HG03064 (cell line): ENCODE data around the gene TASL.
A peak's percentile ranks its signal among the peaks of the same experiment; 100 is the strongest.
"Not testable (repeated sequence)": the region's sequence is repeated elsewhere in the genome, so short reads cannot be mapped to it uniquely, and the experiment has no call there.

Source experiments
- ATAC-seq: cut with Tn5 transposase; IDR thresholded peaks from one replicate; pipeline ENCODE4 v1.9.1; 2021; ENCODE audit warnings: low read depth; ENCODE audit not compliant: unreplicated experiment

The TASL gene

GRCh38 chrX:30577362-30577991, at the start of gene TASL:
Gene TASL, minus strand, starts transcription at chrX:30577766. Its CDS starts 17,411 bp downstream, at chrX:30560355.
- peak; percentile 79 for ATAC-seq

- ATAC-seq = no peak
Measured at GRCh38 chrX:30626402-30626801, 48.8 kb upstream of the TASL start.

GRCh38 chrX:30622361-30622760, 44.8 kb upstream of the TASL start:
- no peak for ATAC-seq

GRCh38 chrX:30620980-30621618, 43.5 kb upstream of the TASL start:
- no peak for ATAC-seq

- no peak for ATAC-seq
Measured at GRCh38 chrX:30620125-30620524, 42.6 kb upstream of the TASL start.

- no peak for ATAC-seq
Measured at GRCh38 chrX:30618160-30618765, 40.7 kb upstream of the TASL start.

GRCh38 chrX:30615229-30615628, 37.7 kb upstream of the TASL start:
- ATAC-seq = no peak

DNA sequence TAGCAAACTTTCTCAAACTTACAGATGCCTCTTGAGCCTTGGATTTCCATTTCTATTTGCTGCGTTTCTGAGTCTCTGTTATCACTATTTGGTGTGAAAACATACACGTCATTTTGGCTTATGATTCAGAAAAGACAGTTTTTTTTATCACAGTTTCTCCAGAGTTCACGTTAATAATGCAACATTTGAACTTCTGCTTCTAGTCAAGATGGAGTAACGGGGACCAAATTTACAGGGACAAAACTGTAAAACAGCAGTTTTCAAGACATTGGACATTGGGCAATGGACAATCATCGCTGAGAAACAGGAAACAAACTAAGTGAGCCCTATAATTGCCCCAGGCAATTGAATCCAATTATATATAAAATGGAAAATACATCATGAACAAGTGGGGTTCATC, 36.2 kb upstream of the TASL start:
- ATAC-seq = no peak

DNA sequence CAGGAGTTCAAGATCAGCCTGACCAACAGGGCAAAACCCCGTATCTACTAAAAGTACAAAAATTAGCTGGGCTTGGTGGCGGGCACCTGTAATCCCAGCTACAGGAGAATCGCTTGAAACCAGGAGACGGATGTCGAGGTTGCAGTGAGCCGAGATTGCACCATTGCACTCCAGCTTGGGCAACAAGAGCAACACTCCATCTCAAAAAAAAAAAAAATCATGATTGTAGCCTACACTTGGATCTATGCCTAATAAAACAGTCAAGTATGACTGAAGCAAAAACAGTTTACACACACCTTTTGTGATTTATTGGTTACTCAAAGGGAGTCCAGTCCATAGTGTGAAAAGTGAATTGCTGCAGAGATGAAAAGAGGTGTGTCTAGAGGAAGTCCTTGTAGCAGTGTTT, 34.7 kb upstream of the TASL start:
- ATAC-seq = no peak

DNA sequence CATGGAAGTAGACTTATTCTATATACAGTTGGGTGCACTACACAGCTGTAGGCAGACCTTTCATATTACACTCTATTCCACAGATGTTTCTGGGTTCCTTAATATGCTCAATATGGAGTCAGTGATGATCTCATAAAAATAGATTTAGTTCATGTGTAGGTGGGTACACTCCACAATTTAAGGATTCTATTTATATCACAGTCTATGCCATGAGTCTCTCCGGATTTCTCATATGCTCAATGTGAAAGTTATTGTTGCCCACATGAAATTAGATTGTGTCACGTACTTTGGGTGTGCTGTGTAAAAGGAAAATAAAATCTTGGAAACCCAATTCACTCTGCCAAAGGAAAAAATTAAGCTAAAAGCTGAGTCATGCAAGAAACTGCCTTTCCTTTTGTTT, 32.5 kb upstream of the TASL start:
- no peak for ATAC-seq

GRCh38 chrX:30607155-30607554, 29.6 kb upstream of the TASL start:
- ATAC-seq = no peak

GRCh38 chrX:30600269-30601176, 23.0 kb upstream of the TASL start:
- not testable (repeated sequence) for ATAC-seq

- peak; percentile 61 for ATAC-seq
Measured at GRCh38 chrX:30597216-30598012, 19.8 kb upstream of the TASL start.

- peak; percentile 46 for ATAC-seq
Measured at GRCh38 chrX:30593440-30594200, 16.1 kb upstream of the TASL start.

- no peak for ATAC-seq
Measured at GRCh38 chrX:30592831-30593230, 15.3 kb upstream of the TASL start.

- no peak for ATAC-seq
Measured at GRCh38 chrX:30590368-30590767, 12.8 kb upstream of the TASL start.

- ATAC-seq = no peak
Measured at GRCh38 chrX:30589146-30589888, 11.8 kb upstream of the TASL start.

DNA sequence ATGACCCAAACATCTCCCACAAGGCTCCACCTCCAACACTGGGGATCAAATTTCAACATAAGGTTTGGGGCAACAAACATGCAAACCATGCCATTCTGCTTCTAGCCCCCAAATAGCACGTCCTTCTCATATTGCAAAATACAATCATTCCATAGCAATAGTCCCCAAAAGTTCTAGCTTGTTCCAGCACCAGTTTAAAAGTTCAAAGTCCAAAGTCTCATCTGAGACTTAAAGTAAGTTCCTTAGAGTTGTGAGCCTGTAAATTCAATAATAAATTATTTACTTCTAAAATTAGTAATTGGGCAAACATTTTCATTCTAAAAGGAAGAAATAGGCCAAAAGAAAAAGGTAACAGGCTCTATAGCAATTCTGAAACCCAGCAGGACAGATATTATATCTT, 8.9 kb upstream of the TASL start:
- ATAC-seq = no peak

DNA sequence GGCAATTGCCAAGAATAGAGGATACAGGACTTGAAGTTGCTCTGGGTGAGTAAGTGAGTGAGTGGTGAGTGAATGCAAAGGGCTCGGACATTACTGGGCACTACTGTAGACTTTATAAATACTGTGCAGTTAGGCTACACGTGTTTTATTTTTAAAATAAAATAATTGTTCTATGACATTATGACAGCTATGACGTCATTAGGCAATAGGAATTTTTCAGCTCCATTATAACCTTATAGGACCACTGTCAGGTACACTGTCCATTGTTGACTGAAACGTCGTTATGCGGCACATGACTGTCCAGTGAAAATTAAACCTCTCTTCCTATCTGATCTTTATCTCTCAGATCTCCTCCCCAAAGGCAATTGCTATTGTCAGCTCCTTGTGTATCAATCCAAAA, 5.1 kb upstream of the TASL start:
- no peak for ATAC-seq
